HG03103 (cell line): Measurements from ENCODE around the gene OTOGL.
"Not testable (repeated sequence)": the region's sequence is repeated elsewhere in the genome, so short reads cannot be mapped to it uniquely, and the experiment has no call there.

ENCODE experiments used
- ATAC-seq: cut with Tn5 transposase; IDR thresholded peaks from one replicate; pipeline ENCODE4 v1.9.1; 2021; ENCODE audit warnings: low read depth; ENCODE audit not compliant: unreplicated experiment

The OTOGL gene

DNA sequence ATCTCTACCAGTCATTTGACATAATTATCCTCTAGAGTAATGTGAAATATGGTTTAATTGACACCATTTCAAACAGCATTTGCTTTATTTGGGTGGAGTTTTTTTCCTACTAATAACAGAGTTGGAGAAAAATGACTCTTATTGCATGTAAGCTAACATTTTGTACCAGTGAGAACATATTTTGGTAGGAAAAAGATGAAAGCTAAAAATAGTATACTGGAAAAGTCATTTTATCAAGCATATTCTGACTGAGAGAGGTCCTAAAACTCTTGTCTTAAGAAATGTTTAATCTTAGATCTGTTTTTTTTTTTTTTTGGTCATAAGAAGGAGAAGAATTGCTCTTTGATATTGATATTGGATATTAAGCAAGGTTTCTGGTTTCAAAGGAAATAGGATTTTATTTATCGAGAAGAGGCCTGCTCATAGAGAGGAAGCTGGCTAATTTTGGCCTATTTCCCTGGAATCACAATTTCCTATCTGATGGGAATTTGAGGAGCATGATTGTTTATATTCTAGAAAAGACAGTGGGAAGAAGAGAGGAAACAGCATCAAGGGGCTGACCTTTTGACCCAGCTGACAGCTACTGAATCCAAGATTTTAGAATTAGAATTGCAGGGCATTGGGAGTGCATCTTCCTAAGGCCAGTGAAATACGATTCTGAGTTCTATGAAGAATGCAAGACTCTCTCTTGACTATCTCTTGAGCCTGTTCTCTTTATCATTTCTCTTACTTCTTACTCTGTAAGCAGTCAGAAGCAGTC lies 19.4 kb downstream of the OTOGL start:
- no peak for ATAC-seq

DNA sequence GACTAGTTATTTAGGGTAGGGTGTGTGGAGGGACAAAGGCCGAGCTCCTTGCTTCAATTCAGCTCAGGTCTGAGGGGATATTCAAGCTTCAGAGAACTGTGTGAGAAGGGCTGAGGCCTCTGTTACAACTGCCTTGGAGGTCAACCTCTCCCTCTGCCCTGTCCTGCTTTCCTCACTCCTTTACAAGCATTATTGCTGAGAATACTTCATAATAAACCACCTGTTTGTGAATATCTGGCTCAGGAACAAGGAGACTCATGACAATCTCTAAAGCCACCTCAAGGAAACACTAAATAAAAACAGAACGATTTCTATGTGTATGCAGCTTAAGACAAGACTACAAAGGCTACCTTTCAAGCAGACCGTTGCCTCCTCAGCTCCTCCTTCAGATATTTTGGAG lies 21.7 kb downstream of the OTOGL start:
- no peak for ATAC-seq

DNA sequence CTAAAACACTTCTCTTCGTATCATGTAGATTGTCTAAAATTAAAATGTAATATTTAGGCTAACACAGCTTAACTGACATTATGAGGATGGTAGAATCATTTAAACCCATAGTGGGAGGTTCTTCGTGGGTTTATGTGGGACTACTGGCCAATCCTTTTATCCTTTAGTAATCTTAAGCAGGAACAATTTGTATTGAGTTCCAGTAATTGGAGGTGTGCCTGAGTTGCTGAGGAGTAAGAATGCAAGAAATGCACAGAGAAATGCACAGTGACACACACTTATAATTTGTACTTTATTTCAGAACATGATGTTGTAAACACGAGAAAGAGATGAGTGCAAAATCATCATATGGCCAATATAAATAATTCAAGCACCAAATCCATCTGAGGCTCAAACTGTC lies 22.3 kb downstream of the OTOGL start:
- ATAC-seq = no peak

- no peak for ATAC-seq
These were observed 30.7 kb downstream of the OTOGL start for GRCh38 chr12:80129895-80130530.

DNA sequence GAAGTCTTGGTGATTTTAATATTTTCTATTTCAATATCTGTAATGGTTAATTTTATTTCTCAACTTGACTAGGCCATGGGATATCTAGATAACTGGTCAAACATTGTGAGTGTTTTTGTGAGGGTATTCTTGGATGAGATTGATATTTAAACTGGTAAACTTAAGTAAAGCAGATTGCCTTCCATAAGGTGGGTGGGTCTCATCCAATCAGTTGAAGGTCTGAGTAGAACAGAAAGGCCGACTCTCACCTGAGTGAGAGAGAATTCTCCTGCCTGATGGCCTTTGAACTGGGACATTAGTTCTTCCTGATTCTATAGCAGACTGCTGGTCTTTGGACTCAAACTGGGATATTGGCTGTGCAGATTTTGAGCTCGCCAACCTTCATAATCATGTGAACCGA lies 36.3 kb downstream of the OTOGL start:
- ATAC-seq = no peak

GRCh38 chr12:80140005-80140404 lies 40.7 kb downstream of the OTOGL start:
- no peak for ATAC-seq

GRCh38 chr12:80142640-80143039 lies 43.3 kb downstream of the OTOGL start:
- ATAC-seq = no peak

DNA sequence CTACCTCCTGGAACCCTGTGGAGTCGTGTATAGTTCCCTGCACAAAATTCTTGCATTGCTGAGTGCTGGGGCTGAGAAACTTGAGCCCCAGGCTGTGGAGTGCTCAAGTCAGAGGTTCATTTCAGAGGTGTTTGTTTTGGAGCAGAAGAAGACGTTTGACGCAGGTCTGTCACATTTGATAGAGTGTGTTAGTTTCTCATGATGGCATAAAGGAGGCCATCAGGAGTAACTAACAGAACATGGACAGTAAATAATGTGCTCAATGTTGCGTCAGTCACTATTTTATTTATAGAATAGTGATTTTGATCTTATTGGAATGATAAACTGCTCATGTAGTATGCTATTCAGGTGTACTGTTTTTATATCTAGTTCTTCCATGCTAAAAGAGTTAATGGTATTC lies 44.2 kb downstream of the OTOGL start:
- no peak for ATAC-seq

DNA sequence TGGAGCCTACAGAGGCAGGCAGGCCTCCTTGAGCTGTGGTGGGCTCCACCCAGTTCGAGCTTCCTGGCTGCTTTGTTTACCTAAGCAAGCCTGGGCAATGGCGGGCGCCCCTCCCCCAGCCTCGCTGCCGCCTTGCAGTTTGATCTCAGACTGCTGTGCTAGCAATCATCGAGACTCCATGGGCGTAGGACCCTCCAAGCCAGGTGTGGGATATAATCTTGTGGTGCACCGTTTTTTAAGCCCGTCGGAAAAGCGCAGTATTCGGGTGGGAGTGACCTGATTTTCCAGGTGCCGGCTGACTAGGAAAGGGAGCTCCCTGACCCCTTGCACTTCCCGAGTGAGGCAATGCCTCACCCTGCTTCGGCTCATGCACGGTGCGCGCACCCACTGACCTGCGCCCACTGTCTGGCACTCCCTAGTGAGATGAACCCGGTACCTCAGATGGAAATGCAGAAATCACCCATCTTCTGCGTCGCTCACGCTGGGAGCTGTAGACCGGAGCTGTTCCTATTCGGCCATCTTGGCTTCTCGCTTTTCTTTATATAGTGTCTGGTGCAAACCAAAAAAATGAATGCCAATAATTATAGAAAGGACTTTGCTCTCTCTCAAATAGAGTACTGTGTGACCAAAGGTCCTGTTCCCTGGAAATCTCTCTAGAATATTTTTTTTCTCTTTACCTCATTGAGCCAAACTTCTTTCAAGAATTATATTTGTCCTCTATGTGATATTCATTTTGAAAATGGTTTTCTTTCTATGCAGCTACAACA lies 50.4 kb downstream of the OTOGL start:
- not testable (repeated sequence) for ATAC-seq

DNA sequence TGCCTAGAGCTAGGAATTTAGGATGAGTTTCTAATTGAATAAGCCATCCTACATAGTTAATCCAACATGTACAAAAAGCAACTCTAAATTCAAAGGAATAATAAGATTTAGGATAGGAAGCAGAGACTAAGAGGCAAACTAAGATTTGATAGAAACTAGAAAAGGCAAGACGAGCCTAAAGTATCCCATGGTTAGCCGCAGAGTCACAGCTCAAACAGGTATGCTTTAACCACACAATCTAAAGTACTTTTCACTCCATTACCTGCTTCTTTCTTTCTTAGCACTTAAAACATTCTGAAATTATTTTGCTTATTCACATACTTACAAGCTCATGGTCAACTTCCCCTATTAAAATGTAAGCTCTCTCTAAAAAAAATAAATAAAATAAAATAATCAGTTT lies 51.8 kb downstream of the OTOGL start:
- ATAC-seq = no peak

GRCh38 chr12:80154261-80154660 lies 54.9 kb downstream of the OTOGL start:
- ATAC-seq = no peak

- no peak for ATAC-seq
These were observed 57.0 kb downstream of the OTOGL start for GRCh38 chr12:80156306-80156705.

- ATAC-seq = no peak
These were observed 58.3 kb downstream of the OTOGL start for GRCh38 chr12:80157645-80158044.

DNA sequence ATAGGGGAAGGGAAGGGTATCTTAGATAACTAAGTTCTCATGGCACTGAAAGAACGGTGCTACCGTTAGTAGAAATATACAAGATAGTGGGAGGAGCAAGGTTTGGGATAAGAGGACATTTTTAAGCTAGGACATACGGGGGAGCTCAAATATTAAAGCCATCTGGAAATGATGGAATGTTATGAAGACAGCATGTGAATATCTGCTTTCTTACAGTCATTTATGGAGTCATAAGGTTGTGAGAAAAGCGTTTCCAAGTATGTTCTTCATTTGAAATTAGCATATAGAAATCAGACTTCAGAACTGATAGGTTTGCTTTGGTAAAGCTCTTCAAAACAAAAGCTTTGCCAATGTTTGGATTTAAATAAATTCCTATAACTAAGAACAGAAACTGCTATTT lies 62.3 kb downstream of the OTOGL start:
- ATAC-seq = no peak

GRCh38 chr12:80162177-80162576 lies 62.8 kb downstream of the OTOGL start:
- ATAC-seq = no peak

GRCh38 chr12:80165746-80166145 lies 66.4 kb downstream of the OTOGL start:
- no peak for ATAC-seq

DNA sequence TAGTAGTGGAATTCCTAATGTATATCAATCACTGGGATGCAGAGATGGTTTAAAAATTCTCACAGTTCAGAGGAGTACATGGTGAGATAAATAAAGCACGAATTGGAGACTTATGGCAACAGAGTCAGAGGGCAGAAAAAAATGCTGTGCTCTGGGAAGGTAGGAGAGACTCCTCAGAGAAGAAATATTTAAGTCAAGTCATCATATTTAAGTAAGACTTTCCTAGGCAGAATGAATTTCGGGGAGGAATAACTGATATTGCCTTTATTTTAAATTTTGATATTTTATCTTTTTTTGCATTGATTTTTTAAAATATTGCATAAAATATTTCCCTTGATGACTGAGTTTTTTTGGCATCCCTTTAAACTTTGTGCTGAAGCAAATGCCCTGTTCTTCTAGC lies 67.4 kb downstream of the OTOGL start:
- ATAC-seq = no peak

- ATAC-seq = no peak
These were observed 69.6 kb downstream of the OTOGL start for GRCh38 chr12:80168936-80169335.

DNA sequence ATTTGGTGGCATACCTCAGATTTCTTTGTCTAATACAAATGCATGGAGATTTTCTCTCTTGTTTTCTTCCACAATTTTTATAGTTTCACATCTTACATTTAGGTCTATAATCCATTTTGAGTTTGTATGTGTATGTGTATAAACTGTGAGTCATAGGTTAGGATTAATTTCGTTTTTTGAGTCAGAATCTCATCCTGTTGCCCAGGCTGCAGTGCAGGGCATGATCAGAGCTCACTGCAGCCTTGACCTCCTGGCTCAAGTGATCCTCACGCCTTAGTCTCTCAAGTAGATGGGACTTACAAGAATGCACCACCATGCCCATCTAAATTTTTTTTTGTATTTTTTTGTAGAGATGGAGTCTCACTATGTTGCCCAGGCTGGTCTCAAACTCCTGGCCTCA lies 71.6 kb downstream of the OTOGL start:
- ATAC-seq = no peak

- no peak for ATAC-seq
These were observed 73.9 kb downstream of the OTOGL start for GRCh38 chr12:80173083-80173864.
